ENCODE measurements around the gene NKAIN1.

- TF ChIP-seq SIN3A (IDR thresholded peaks at IDR 0.05; ENCODE audit: low read depth) (no peak), CTCF (IDR thresholded peaks at IDR 0.05 in 2 of 3, conservative IDR thresholded peaks at IDR 0.05 in 1 of 3; ENCODE audit: borderline replicate concordance in 1 of 3, insufficient read depth in 1 of 3, low read depth in 2 of 3, low read length in 2 of 3) (no peak), POLR2AphosphoS5 (IDR thresholded peaks at IDR 0.05; ENCODE audit: low read depth, low read length) (no peak), SP1 (IDR thresholded peaks at IDR 0.05; ENCODE audit: low read depth) (no peak), JUND (IDR thresholded peaks at IDR 0.05) (no peak), ZNF274 (IDR thresholded peaks at IDR 0.05; ENCODE audit: low read depth, low read length) (no peak), SRF (IDR thresholded peaks at IDR 0.05; ENCODE audit: low read depth) (no peak), EZH2 (IDR thresholded peaks at IDR 0.05) (no peak), EGR1 (IDR thresholded peaks at IDR 0.05; ENCODE audit: low read depth) (no peak)
- TF ChIP-seq, protein P1, sequence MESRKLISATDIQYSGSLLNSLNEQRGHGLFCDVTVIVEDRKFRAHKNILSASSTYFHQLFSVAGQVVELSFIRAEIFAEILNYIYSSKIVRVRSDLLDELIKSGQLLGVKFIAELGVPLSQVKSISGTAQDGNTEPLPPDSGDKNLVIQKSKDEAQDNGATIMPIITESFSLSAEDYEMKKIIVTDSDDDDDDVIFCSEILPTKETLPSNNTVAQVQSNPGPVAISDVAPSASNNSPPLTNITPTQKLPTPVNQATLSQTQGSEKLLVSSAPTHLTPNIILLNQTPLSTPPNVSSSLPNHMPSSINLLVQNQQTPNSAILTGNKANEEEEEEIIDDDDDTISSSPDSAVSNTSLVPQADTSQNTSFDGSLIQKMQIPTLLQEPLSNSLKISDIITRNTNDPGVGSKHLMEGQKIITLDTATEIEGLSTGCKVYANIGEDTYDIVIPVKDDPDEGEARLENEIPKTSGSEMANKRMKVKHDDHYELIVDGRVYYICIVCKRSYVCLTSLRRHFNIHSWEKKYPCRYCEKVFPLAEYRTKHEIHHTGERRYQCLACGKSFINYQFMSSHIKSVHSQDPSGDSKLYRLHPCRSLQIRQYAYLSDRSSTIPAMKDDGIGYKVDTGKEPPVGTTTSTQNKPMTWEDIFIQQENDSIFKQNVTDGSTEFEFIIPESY (IDR thresholded peaks at IDR 0.05; ENCODE audit: extremely low read depth, insufficient replicate concordance, low read length) = no peak
Measured at GRCh38 chr1:31249854-31250253, 10.2 kb upstream of the NKAIN1 start.
